Type B pancreatic cell (in vitro differentiated cells): ENCODE data around the gene ACOD1. TPM values are rescaled to one million over a fixed set of nuclear protein-coding genes. Genes with fewer than 3 reads are reported as not detected.
A peak's percentile ranks its signal among the peaks of the same experiment; 100 is the strongest.

Source experiments
- DNase-seq: peaks from one replicate; pipeline ENCODE4 v3.0.0; 2021; ENCODE audit warnings: mixed read lengths; ENCODE audit not compliant: unreplicated experiment; ENCODE audit errors: extremely low spot score
- H3K27ac Mint-ChIP-seq: 2 replicates; pipeline ENCODE4 v1.8.0; 2021; ENCODE audit warnings: mild to moderate bottlenecking, mixed read lengths
- H3K27me3 Mint-ChIP-seq: 2 replicates; pipeline ENCODE4 v1.8.0; 2021; ENCODE audit warnings: mixed read lengths
- H3K36me3 Mint-ChIP-seq: 2 replicates; pipeline ENCODE4 v1.8.0; 2021; ENCODE audit warnings: mixed read lengths
- H3K4me1 Mint-ChIP-seq: one replicate; pipeline ENCODE4 v1.8.0; 2021; ENCODE audit warnings: mixed read lengths; ENCODE audit not compliant: unreplicated experiment
- H3K4me3 Mint-ChIP-seq: 2 replicates; pipeline ENCODE4 v1.8.0; 2021; ENCODE audit warnings: mild to moderate bottlenecking, mixed read lengths
- H3K9me3 Mint-ChIP-seq: 2 replicates; pipeline ENCODE4 v1.8.0; 2021; ENCODE audit warnings: mixed read lengths
- CTCF ChIP-seq: fragments of 200-600 bp; sonication (generic); conservative IDR thresholded peaks from 2 replicates; pipeline ENCODE4 v1.5.0; 2021; ENCODE audit warnings: antibody characterized with exemption, mild to moderate bottlenecking
- total RNA-seq: library from RNA; stranded (reverse); gene quantifications from 2 replicates; pipeline ENCODE4 v1.2.1, GENCODE V29; 2021; ENCODE audit warnings: low replicate concordance

ACOD1 gene
- total RNA-seq, 1 donor from 2014 or later, result not detected

DNA sequence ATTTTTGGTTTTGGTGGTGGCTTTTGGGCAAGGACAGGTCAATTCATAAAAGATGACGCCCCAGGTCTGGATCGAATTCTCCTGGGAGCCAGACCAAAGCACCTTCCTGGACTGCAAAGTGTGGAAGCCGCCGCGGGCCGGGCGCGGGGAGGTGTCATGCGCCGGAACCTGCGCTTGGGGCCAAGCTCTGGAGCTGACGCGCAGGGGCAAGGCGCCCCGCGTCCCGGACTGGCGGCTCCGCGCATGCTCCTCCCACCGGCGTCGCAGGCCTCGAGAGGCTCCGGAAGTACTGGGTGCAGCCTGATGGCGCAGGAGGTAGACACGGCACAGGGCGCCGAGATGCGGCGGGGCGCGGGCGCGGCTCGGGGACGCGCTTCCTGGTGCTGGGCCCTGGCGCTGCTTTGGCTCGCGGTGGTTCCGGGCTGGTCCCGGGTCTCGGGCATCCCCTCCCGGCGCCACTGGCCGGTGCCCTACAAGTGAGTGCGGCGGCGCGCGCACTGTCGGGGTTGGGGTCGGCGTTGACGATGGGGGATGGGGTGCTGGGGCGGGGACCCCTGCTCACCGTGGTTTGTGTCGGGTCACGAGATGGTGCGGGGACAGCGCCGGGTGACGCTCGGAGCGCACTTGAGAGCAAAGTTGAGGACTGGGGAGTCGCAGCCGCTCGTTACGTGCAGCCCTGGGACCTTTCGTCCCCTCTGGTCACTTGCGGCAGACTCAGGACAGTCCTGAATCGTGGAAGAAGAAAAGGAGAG is 43.7 kb downstream of the ACOD1 start, which contains the start of gene CLN5:
TSS of gene CLN5 (plus strand) at position 286 of the 752 bp plus-strand sequence. CDS start at position 304, 18 bp downstream.
- peak; percentile 93 for DNase-seq
- Mint-ChIP-seq H3K36me3 (peaks cover 8% of the 10 kb centered on the region), H3K27ac (peak within 1 kb of the TSS; percentile 94), H3K27me3 (peaks cover 5% of the 10 kb centered on the region), H3K4me3 (peak within 1 kb of the TSS; percentile 98), H3K4me1 (peaks cover 17% of the 10 kb centered on the region), H3K9me3 (no peaks in the 10 kb centered on the region)
- no peak for TF ChIP-seq CTCF

DNA sequence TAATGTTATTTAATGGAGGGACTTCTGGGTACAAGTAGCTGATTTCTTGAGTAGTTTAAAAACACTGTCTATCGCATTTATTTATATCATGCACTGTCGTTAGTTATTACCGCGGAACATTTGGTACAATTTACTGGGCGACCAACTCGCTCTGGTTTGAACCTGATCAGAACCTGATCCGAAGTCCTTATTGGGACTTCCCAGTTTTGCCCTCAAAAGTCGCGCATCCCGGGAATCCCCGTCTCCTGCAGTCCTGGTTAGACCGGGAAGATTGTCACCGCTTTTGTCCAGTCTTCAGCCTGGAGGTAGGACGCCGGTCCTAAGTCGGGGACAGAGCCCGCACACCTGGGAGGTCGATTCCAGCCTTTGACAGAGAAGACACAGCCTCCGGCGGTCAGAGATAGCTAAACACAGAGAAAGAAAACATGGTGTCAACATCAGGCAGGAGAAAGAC is 44.3 kb downstream of the ACOD1 start:
- peak overlapping the region; percentile 98 for H3K4me3 Mint-ChIP-seq
- no peak for TF ChIP-seq CTCF
- no peak for DNase-seq
- H3K27ac Mint-ChIP-seq, result peak overlapping the region; percentile 94
- H3K27me3 Mint-ChIP-seq, result no peaks in the 10 kb centered on the region
- H3K4me1 Mint-ChIP-seq, result peaks cover 17% of the 10 kb centered on the region
- no peaks in the 10 kb centered on the region for H3K9me3 Mint-ChIP-seq
- peaks cover 8% of the 10 kb centered on the region for H3K36me3 Mint-ChIP-seq

GRCh38 chr13:76993021-76993420 is 44.7 kb downstream of the ACOD1 start:
- no peak for TF ChIP-seq CTCF
- H3K4me1 Mint-ChIP-seq, result peaks cover 17% of the 10 kb centered on the region
- H3K36me3 Mint-ChIP-seq, result peaks cover 9% of the 10 kb centered on the region
- peak overlapping the region; percentile 98 for H3K4me3 Mint-ChIP-seq
- H3K27ac Mint-ChIP-seq, result peak overlapping the region; percentile 94
- H3K27me3 Mint-ChIP-seq, result no peaks in the 10 kb centered on the region
- no peaks in the 10 kb centered on the region for H3K9me3 Mint-ChIP-seq
- no peak for DNase-seq

DNA sequence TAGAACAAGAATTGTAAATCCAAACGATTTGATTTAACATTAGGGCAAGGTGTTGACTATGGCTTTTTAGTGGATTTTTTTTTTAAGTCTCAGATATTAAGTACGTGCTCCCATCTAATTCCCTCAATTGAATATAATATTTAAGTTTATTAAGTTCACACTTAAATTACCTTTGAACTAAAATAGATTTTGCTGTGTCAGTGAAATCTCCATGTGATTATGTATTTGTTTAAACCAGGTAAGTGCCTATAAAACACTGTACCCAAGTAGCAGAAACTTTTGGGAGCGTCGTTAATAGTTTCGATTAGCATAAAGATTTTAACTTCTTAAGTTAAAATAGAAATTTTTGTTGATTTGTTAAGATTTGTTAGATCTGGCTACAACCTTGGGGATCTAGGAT is 45.2 kb downstream of the ACOD1 start:
- H3K36me3 Mint-ChIP-seq, result peaks cover 13% of the 10 kb centered on the region
- no peak for TF ChIP-seq CTCF
- no peaks in the 10 kb centered on the region for H3K27me3 Mint-ChIP-seq
- no peaks in the 10 kb centered on the region for H3K9me3 Mint-ChIP-seq
- peak overlapping the region; percentile 98 for H3K4me3 Mint-ChIP-seq
- H3K27ac Mint-ChIP-seq, result no peak overlapping the region
- no peak for DNase-seq
- H3K4me1 Mint-ChIP-seq, result peaks cover 17% of the 10 kb centered on the region

DNA sequence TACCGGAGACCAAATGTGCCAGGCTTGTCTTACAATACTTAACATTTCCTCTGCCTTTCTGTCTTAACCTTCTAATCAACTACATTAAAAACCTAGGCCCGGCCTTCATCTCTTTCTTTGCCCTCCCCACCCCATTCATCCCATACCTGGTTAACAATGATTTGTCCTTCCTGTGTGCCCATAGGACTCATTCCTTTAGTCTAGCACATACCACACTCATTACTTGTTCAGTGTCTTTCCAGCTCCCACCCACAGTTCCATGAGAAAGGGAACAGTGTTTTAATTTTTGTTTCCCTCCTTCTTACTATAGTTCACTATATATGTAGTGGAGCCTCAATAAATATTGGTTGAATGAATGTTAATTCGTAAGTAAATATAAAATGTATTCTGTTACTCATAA is 46.0 kb downstream of the ACOD1 start:
- DNase-seq, result no peak
- no peaks in the 10 kb centered on the region for H3K9me3 Mint-ChIP-seq

More for the DNA sequence above, 46.0 kb downstream of the ACOD1 start:
- TF ChIP-seq CTCF, result no peak
- Mint-ChIP-seq H3K4me3 (peak overlapping the region; percentile 68), H3K36me3 (peaks cover 19% of the 10 kb centered on the region), H3K27ac (no peak overlapping the region), H3K27me3 (no peaks in the 10 kb centered on the region), H3K4me1 (peaks cover 17% of the 10 kb centered on the region)
